ENCODE results near the gene CIART. TPM values are rescaled to one million over a fixed set of nuclear protein-coding genes. Genes with fewer than 3 reads are reported as not detected.

Gene CIART
- total and polyA plus RNA-seq, 2 donors (not counting 3 experiments of a cell fraction or from before 2014, with no cell fraction given), result 2.4 to 4.3 TPM

- Histone ChIP-seq H3K4me3 (replicated peaks in 1 of 3; ENCODE audit: insufficient read depth in 1 of 3, low read depth in 1 of 3, low read length in 3 of 3) (peak overlapping the region; percentile 72 to 95 (median 86)), H3K27ac (ENCODE audit: insufficient read depth, low read depth, low read length) (peak overlapping the region; percentile 61), H3K27me3 (ENCODE audit: control insufficient read depth in 2 of 2, insufficient read depth in 2 of 2, low read length in 2 of 2) (no peaks in the 10 kb centered on the region), H3K9ac (replicated peaks; ENCODE audit: extremely low read depth, insufficient read depth, low read length) (peak overlapping the region; percentile 91), H3K79me2 (ENCODE audit: control insufficient read depth, insufficient read depth, low read length) (peaks cover 40% of the 10 kb centered on the region), H2AFZ (ENCODE audit: low read depth, low read length) (peak overlapping the region; percentile 84), H3K9me1 (replicated peaks; ENCODE audit: control insufficient read depth, extremely low read depth, insufficient read depth, low read length) (no peaks in the 10 kb centered on the region), H3K36me3 (ENCODE audit: control insufficient read depth in 2 of 2, extremely low read depth in 1 of 2, insufficient read depth in 2 of 2, low read length in 2 of 2) (no peaks in the 10 kb centered on the region), H3K4me2 (ENCODE audit: insufficient read depth, low read length) (peak overlapping the region; percentile 96), H4K20me1 (replicated peaks; ENCODE audit: control insufficient read depth, extremely low read depth, insufficient read depth, low read length) (no peaks in the 10 kb centered on the region), H3K4me1 (ENCODE audit: control insufficient read depth, extremely low read depth, insufficient read depth, low read length) (peaks cover 11% of the 10 kb centered on the region), H3K9me3 (replicated peaks; ENCODE audit: control insufficient read depth, insufficient read depth, low read length) (no peaks in the 10 kb centered on the region)
- intact Hi-C loops (cut with micrococcal nuclease) (loop anchor here (5.0 to 10.0 kb wide), 2 partner anchors 133 to 960 kb away; partner anchors contain the start of genes PIP5K1A and VPS72), dilution Hi-C loops (cut with MboI; ENCODE audit: extremely low pct_ligation_motif_present, low sequenced_read_pairs) (no loop called here)
- POLR2A ChIA-PET, result no interaction called here
- peak; percentile 76 for DNase-seq (ENCODE audit: low read depth, low spot score)
- FAIRE-seq, result peak; percentile 72
- TF ChIP-seq POLR2AphosphoS5 (IDR thresholded peaks at IDR 0.05; ENCODE audit: insufficient read depth, low read depth, low read length), result peak; percentile 33
- no peak for TF ChIP-seq JUN (IDR thresholded peaks at IDR 0.05; ENCODE audit: borderline replicate concordance, insufficient read depth, insufficient read length, low read depth)
- CTCF ChIA-PET, result interaction anchor here (1.2 to 1.8 kb wide), 2 partner anchors 22 to 48 kb away, joined by 3 to 6 read pairs; no protein-coding TSS in a partner anchor
- BruUV-seq (replicated peaks), result TSS peak; percentile 75
These were observed 47.6 kb upstream of the CIART start for GRCh38 chr1:150234566-150235293.

DNA sequence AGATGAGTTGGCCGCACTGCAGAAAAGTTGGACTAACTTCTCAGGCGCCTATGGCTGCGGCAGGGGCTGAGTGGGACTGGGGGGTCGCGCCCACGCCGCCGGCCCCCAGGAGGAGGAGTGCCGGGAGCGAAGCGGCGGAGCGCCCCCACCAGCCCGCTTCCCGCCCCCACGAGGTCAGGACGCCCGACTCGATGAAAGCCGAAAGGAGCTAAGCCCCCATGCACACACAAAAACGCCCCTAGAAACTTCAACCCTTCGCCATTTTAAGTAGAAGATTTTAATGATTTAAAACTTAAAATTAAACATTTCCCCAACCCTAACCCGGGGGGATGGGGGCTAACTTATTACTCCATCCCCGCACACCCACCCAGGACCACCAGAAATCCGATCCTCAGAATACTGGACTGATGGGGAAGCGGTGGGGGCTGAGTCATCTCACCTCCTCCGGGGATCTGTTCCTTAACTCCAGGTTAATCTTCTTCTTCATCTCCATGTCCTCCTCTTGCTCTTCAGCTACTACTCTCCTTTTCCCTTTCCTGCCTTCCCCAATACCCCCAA, 47.0 kb upstream of the CIART start:
- DNase-seq (ENCODE audit: low read depth, low spot score), result peak; percentile 41
- peak overlapping the region; percentile 84 for H2AFZ ChIP-seq (ENCODE audit: low read depth, low read length)
- H3K9me3 ChIP-seq (replicated peaks; ENCODE audit: control insufficient read depth, insufficient read depth, low read length), result no peaks in the 10 kb centered on the region
- H3K9ac ChIP-seq (replicated peaks; ENCODE audit: extremely low read depth, insufficient read depth, low read length), result peak overlapping the region; percentile 91
- peak overlapping the region; percentile 72 to 95 (median 86) for H3K4me3 ChIP-seq (replicated peaks in 1 of 3; ENCODE audit: insufficient read depth in 1 of 3, low read depth in 1 of 3, low read length in 3 of 3)
- H3K9me1 ChIP-seq (replicated peaks; ENCODE audit: control insufficient read depth, extremely low read depth, insufficient read depth, low read length), result no peaks in the 10 kb centered on the region
- peak overlapping the region; percentile 61 for H3K27ac ChIP-seq (ENCODE audit: insufficient read depth, low read depth, low read length)
- dilution Hi-C loops (cut with MboI; ENCODE audit: extremely low pct_ligation_motif_present, low sequenced_read_pairs), result no loop called here
- H3K4me2 ChIP-seq (ENCODE audit: insufficient read depth, low read length), result peak overlapping the region; percentile 96
- intact Hi-C loops (cut with micrococcal nuclease), result loop anchor here (5.0 to 10.0 kb wide), 2 partner anchors 132 to 959 kb away; partner anchors contain the start of genes PIP5K1A and VPS72
- BruUV-seq (replicated peaks), result no TSS peak
- no peak for FAIRE-seq
- H3K79me2 ChIP-seq (ENCODE audit: control insufficient read depth, insufficient read depth, low read length), result peaks cover 40% of the 10 kb centered on the region
- peaks cover 11% of the 10 kb centered on the region for H3K4me1 ChIP-seq (ENCODE audit: control insufficient read depth, extremely low read depth, insufficient read depth, low read length)
- H4K20me1 ChIP-seq (replicated peaks; ENCODE audit: control insufficient read depth, extremely low read depth, insufficient read depth, low read length), result no peaks in the 10 kb centered on the region
- no peaks in the 10 kb centered on the region for H3K27me3 ChIP-seq (ENCODE audit: control insufficient read depth in 2 of 2, insufficient read depth in 2 of 2, low read length in 2 of 2)
- ChIA-PET CTCF (interaction anchor here (1.1 to 1.2 kb wide), 2 partner anchors 46 to 48 kb away, joined by 3 to 5 read pairs; no protein-coding TSS in a partner anchor), POLR2A (no interaction called here)
- no peaks in the 10 kb centered on the region for H3K36me3 ChIP-seq (ENCODE audit: control insufficient read depth in 2 of 2, extremely low read depth in 1 of 2, insufficient read depth in 2 of 2, low read length in 2 of 2)
- TF ChIP-seq EZH2 (IDR thresholded peaks at IDR 0.05; ENCODE audit: borderline replicate concordance, low read depth, low read length, severe bottlenecking) (no peak), FOS (IDR thresholded peaks at IDR 0.05; ENCODE audit: borderline replicate concordance, insufficient read depth, low read length) (peak; percentile 40)
